ENCODE data around the gene PHIP. TPM values are rescaled to one million over a fixed set of nuclear protein-coding genes. Genes with fewer than 3 reads are reported as not detected.

The PHIP gene
- total RNA-seq, 1 experiment from 2014 or later, result 29.0 TPM

GRCh38 chr6:79045966-79046365 is 32.1 kb downstream of the PHIP start:
- ChIA-PET POLR2A (ENCODE audit: unreplicated experiment) (no interaction called here), CTCF (no interaction called here)
- Histone ChIP-seq H3K27me3 (ENCODE audit: insufficient read depth, low read depth) (no peaks in the 10 kb centered on the region), H3K4me1 (replicated peaks; ENCODE audit: insufficient read depth) (no peaks in the 10 kb centered on the region), H3K9me3 (ENCODE audit: insufficient read depth, low read depth) (no peaks in the 10 kb centered on the region), H2AFZ (no peak overlapping the region), H3K27ac (no peak overlapping the region), H3K36me3 (ENCODE audit: low read depth) (0 out of 2 replicates have a peak, but pooled peaks cover under 1% of the 10 kb centered on the region), H3K9me2 (ENCODE audit: insufficient read depth) (no peaks in the 10 kb centered on the region), H3K4me3 (no peak overlapping the region), H3K79me2 (ENCODE audit: low read depth) (no peaks in the 10 kb centered on the region), H3K4me2 (no peak overlapping the region), H3F3A (ENCODE audit: insufficient read depth, low read depth) (no peaks in the 10 kb centered on the region), H4K20me1 (ENCODE audit: insufficient read depth) (no peaks in the 10 kb centered on the region)
- TF ChIP-seq EZH2 (IDR thresholded peaks at IDR 0.05; ENCODE audit: low read depth) (no peak), CTCF (conservative IDR thresholded peaks at IDR 0.05) (no peak)
- intact Hi-C loops (cut with micrococcal nuclease; ENCODE audit: unreplicated experiment), result no loop called here
- DNase-seq, result no peak
- BruUV-seq (replicated peaks), result no TSS peak

GRCh38 chr6:79042799-79043126 is 35.3 kb downstream of the PHIP start:
- no peaks in the 10 kb centered on the region for H3K79me2 ChIP-seq (ENCODE audit: low read depth)
- no peak overlapping the region for H2AFZ ChIP-seq
- no peaks in the 10 kb centered on the region for H3K9me2 ChIP-seq (ENCODE audit: insufficient read depth)
- no TSS peak for BruUV-seq (replicated peaks)
- no peak overlapping the region for H3K4me2 ChIP-seq
- H4K20me1 ChIP-seq (ENCODE audit: insufficient read depth), result no peaks in the 10 kb centered on the region
- ChIA-PET CTCF (no interaction called here), POLR2A (ENCODE audit: unreplicated experiment) (interaction anchor here (0.7 kb wide), 1 partner anchor 629 kb away, joined by 8 read pairs; no protein-coding TSS in a partner anchor)
- H3K36me3 ChIP-seq (ENCODE audit: low read depth), result 0 out of 2 replicates have a peak, but pooled peaks cover 10% of the 10 kb centered on the region
- no peaks in the 10 kb centered on the region for H3K4me1 ChIP-seq (replicated peaks; ENCODE audit: insufficient read depth)
- no peaks in the 10 kb centered on the region for H3F3A ChIP-seq (ENCODE audit: insufficient read depth, low read depth)
- DNase-seq, result no peak
- no peaks in the 10 kb centered on the region for H3K9me3 ChIP-seq (ENCODE audit: insufficient read depth, low read depth)
- H3K27me3 ChIP-seq (ENCODE audit: insufficient read depth, low read depth), result no peaks in the 10 kb centered on the region
- no peak overlapping the region for H3K4me3 ChIP-seq
- H3K27ac ChIP-seq, result no peak overlapping the region
- intact Hi-C loops (cut with micrococcal nuclease; ENCODE audit: unreplicated experiment), result no loop called here
- TF ChIP-seq CTCF (conservative IDR thresholded peaks at IDR 0.05), result no peak
- TF ChIP-seq EZH2 (IDR thresholded peaks at IDR 0.05; ENCODE audit: low read depth), result no peak

GRCh38 chr6:79042088-79042798 is 35.8 kb downstream of the PHIP start:
- Histone ChIP-seq H3F3A (ENCODE audit: insufficient read depth, low read depth) (no peaks in the 10 kb centered on the region), H3K27ac (no peak overlapping the region), H3K27me3 (ENCODE audit: insufficient read depth, low read depth) (no peaks in the 10 kb centered on the region), H2AFZ (no peak overlapping the region), H3K9me3 (ENCODE audit: insufficient read depth, low read depth) (no peaks in the 10 kb centered on the region), H3K36me3 (ENCODE audit: low read depth) (0 out of 2 replicates have a peak, but pooled peaks cover 10% of the 10 kb centered on the region), H3K4me1 (replicated peaks; ENCODE audit: insufficient read depth) (no peaks in the 10 kb centered on the region), H3K4me3 (no peak overlapping the region), H3K4me2 (no peak overlapping the region), H3K79me2 (ENCODE audit: low read depth) (no peaks in the 10 kb centered on the region), H4K20me1 (ENCODE audit: insufficient read depth) (no peaks in the 10 kb centered on the region), H3K9me2 (ENCODE audit: insufficient read depth) (no peaks in the 10 kb centered on the region)
- DNase-seq, result no peak
- BruUV-seq (replicated peaks), result no TSS peak
- intact Hi-C loops (cut with micrococcal nuclease; ENCODE audit: unreplicated experiment), result no loop called here
- POLR2A ChIA-PET (ENCODE audit: unreplicated experiment), result no interaction called here
- CTCF ChIA-PET, result no interaction called here
- TF ChIP-seq EZH2 (IDR thresholded peaks at IDR 0.05; ENCODE audit: low read depth), result no peak
- TF ChIP-seq CTCF (conservative IDR thresholded peaks at IDR 0.05), result no peak

Measured in PC-9 (cell line).